Heart left ventricle (tissue), 13 donors: ENCODE data around the gene DIP2C.

Experiments
- CTCF ChIP-seq, 12 donors: fragments of 200-600 bp; sonication (generic) in 4 of 12; IDR thresholded peaks; one replicate each; pipeline versions ENCODE4 v1.5.0 to v1.8.0; 2018 to 2022; ENCODE audit warnings: antibody characterized with exemption in 12 of 12, mild to moderate bottlenecking in 5 of 12
- POLR2A ChIP-seq, 2 donors: fragments of 450-650 bp; IDR thresholded peaks; one replicate each; pipeline ENCODE4 v1.6.1; 2017; ENCODE audit warnings: antibody characterized with exemption in 2 of 2, mild to moderate bottlenecking in 2 of 2, moderate library complexity in 2 of 2
- donor health status: ischemic (EF 13 %, LVEDD 7.1; RV severe dilation, severe dysfunction).
- donor health status: DM: no; HTN: yes; CAD: no.
- donor health status: DM: no; HTN: no; CAD: no.
- donor health status: ischemic (EF 25% LVEDD 6.9; RV normal size, moderate dysfunction).
- donor health status: ischemic (EF 25% LVEDD 5.7; RV mildly dilated, moderate dysfunction).
- donor health status: ischemic (EF 35%, LVEDD 5.7; RV mildly dilated, moderate dysfunction).
- donor health status: nonischemic (EF 11% LVEDD 7.7; RV severe dilation, severe dysfunction).
- donor health status: DM: yes; HTN: yes; CAD: no.
- donor health status: PGD.
- donor health status: ischemic (EF 29% LVEDD 5.4; RV normal size, mild dysfunction).
- donor health status: nonischemic (EF 23%, LVEDD 6.1; RV moderate dilation, normal function).

- no peak for TF ChIP-seq CTCF (IDR thresholded peaks at IDR 0.05)
- no peak for TF ChIP-seq POLR2A (IDR thresholded peaks at IDR 0.05)
Measured at GRCh38 chr10:572696-573095, 116.8 kb downstream of the DIP2C start.
